ENCODE measurements around the gene SMAD5.
A peak's percentile ranks its signal among the peaks of the same experiment; 100 is the strongest.

SMAD5 gene

GRCh38 chr5:136192015-136192525 lies 59.4 kb downstream of the SMAD5 start:
- H4K91ac ChIP-seq (ENCODE audit: low read depth, low read length), result peak overlapping the region; percentile 53
- peak overlapping the region; percentile 18 for H3K14ac ChIP-seq (ENCODE audit: low read length)
- H2AFZ ChIP-seq (ENCODE audit: insufficient read depth, low read length, poor library complexity), result peak overlapping the region; percentile 48
- no peak overlapping the region for H2BK12ac ChIP-seq (ENCODE audit: low read length)
- H3K9me3 ChIP-seq (ENCODE audit: insufficient read depth, low read depth, low read length), result peaks cover 3% of the 10 kb centered on the region
- DNase-seq, result peak in 1 of 2 donors; percentile 7
- H3K4ac ChIP-seq (ENCODE audit: low read depth, low read length), result peak overlapping the region; percentile 30
- WGBS (ENCODE audit: extremely low coverage, insufficient coverage, insufficient read length), result no CpG with 5 or more reads among the region's 56 CpGs
- H3K4me1 ChIP-seq (ENCODE audit: control insufficient read depth in 1 of 2, insufficient read depth in 2 of 2, low read length in 2 of 2), result peaks cover 8 to 23% of the 10 kb centered on the region in 2 experiments
- H3K79me1 ChIP-seq (ENCODE audit: low read length), result peaks cover 3% of the 10 kb centered on the region
- H3K4me3 ChIP-seq (ENCODE audit: low read depth, low read length), result peak overlapping the region; percentile 64
- H3K79me2 ChIP-seq (ENCODE audit: control insufficient read depth, insufficient read depth, low read length, poor library complexity), result no peaks in the 10 kb centered on the region
- H3K27me3 ChIP-seq (ENCODE audit: insufficient read depth, low read length), result peaks cover 9% of the 10 kb centered on the region
- peak overlapping the region; percentile 83 for H3K4me2 ChIP-seq (ENCODE audit: low read length)
- H3K27ac ChIP-seq (ENCODE audit: low read depth, low read length), result no peak overlapping the region
- no peak overlapping the region for H3K23ac ChIP-seq (ENCODE audit: low read length)
- peaks cover 3 to 12% of the 10 kb centered on the region in 2 experiments for H3K36me3 ChIP-seq (ENCODE audit: control insufficient read depth in 1 of 2, insufficient read depth in 2 of 2, low read length in 2 of 2)
- peak overlapping the region; percentile 63 for H3K18ac ChIP-seq (ENCODE audit: low read length)
- no peak overlapping the region for H2BK5ac ChIP-seq (ENCODE audit: low read depth, low read length, poor library complexity)
- H2BK120ac ChIP-seq (ENCODE audit: insufficient read depth, low read length, poor library complexity), result no peak overlapping the region
- H4K8ac ChIP-seq (ENCODE audit: low read depth, low read length), result no peak overlapping the region
- no peak overlapping the region for H3K9ac ChIP-seq (ENCODE audit: low read length)
- no peak overlapping the region for H2AK5ac ChIP-seq (ENCODE audit: low read length)
- no peak overlapping the region for H4K12ac ChIP-seq (ENCODE audit: low read depth, low read length)

GRCh38 chr5:136192526-136193321 lies 60.1 kb downstream of the SMAD5 start, which contains the start of gene SMIM32:
Gene SMIM32, minus strand, starts transcription at chr5:136193162. Its CDS starts 638 bp downstream, at chr5:136192524.
- H3K4ac ChIP-seq (ENCODE audit: low read depth, low read length), result peak within 1 kb of the TSS; percentile 30
- H3K18ac ChIP-seq (ENCODE audit: low read length), result peak within 1 kb of the TSS; percentile 63
- DNase-seq, result peak in 1 of 2 donors; percentile 13
- no peaks in the 10 kb centered on the region for H3K79me2 ChIP-seq (ENCODE audit: control insufficient read depth, insufficient read depth, low read length, poor library complexity)
- peaks cover 8 to 23% of the 10 kb centered on the region in 2 experiments for H3K4me1 ChIP-seq (ENCODE audit: control insufficient read depth in 1 of 2, insufficient read depth in 2 of 2, low read length in 2 of 2)
- no peak within 1 kb of the TSS for H3K23ac ChIP-seq (ENCODE audit: low read length)
- peak within 1 kb of the TSS; percentile 83 for H3K4me2 ChIP-seq (ENCODE audit: low read length)
- peak within 1 kb of the TSS; percentile 27 for H2BK120ac ChIP-seq (ENCODE audit: insufficient read depth, low read length, poor library complexity)
- no peak within 1 kb of the TSS for H3K27ac ChIP-seq (ENCODE audit: low read depth, low read length)
- H2AK5ac ChIP-seq (ENCODE audit: low read length), result no peak within 1 kb of the TSS
- H3K9ac ChIP-seq (ENCODE audit: low read length), result peak within 1 kb of the TSS; percentile 1
- peaks cover 9% of the 10 kb centered on the region for H3K27me3 ChIP-seq (ENCODE audit: insufficient read depth, low read length)
- no peak within 1 kb of the TSS for H2BK12ac ChIP-seq (ENCODE audit: low read length)
- H2BK5ac ChIP-seq (ENCODE audit: low read depth, low read length, poor library complexity), result no peak within 1 kb of the TSS
- no peak within 1 kb of the TSS for H4K12ac ChIP-seq (ENCODE audit: low read depth, low read length)
- peak within 1 kb of the TSS; percentile 18 for H3K14ac ChIP-seq (ENCODE audit: low read length)
- WGBS (ENCODE audit: extremely low coverage, insufficient coverage, insufficient read length), result no CpG with 5 or more reads among the region's 81 CpGs
- peak within 1 kb of the TSS; percentile 53 for H4K91ac ChIP-seq (ENCODE audit: low read depth, low read length)
- peak within 1 kb of the TSS; percentile 64 for H3K4me3 ChIP-seq (ENCODE audit: low read depth, low read length)
- H2AFZ ChIP-seq (ENCODE audit: insufficient read depth, low read length, poor library complexity), result peak within 1 kb of the TSS; percentile 48
- peaks cover 3% of the 10 kb centered on the region for H3K79me1 ChIP-seq (ENCODE audit: low read length)
- peaks cover 3 to 10% of the 10 kb centered on the region in 2 experiments for H3K36me3 ChIP-seq (ENCODE audit: control insufficient read depth in 1 of 2, insufficient read depth in 2 of 2, low read length in 2 of 2)
- H3K9me3 ChIP-seq (ENCODE audit: insufficient read depth, low read depth, low read length), result peaks cover 3% of the 10 kb centered on the region
- H4K8ac ChIP-seq (ENCODE audit: low read depth, low read length), result no peak within 1 kb of the TSS

- Histone ChIP-seq H3K27me3 (ENCODE audit: insufficient read depth, low read length) (peaks cover 9% of the 10 kb centered on the region), H3K36me3 (ENCODE audit: control insufficient read depth in 1 of 2, insufficient read depth in 2 of 2, low read length in 2 of 2) (peaks cover 4 to 7% of the 10 kb centered on the region in 2 experiments), H4K8ac (ENCODE audit: low read depth, low read length) (no peak overlapping the region), H2AFZ (ENCODE audit: insufficient read depth, low read length, poor library complexity) (no peak overlapping the region), H3K4ac (ENCODE audit: low read depth, low read length) (no peak overlapping the region), H3K9ac (ENCODE audit: low read length) (no peak overlapping the region), H3K23ac (ENCODE audit: low read length) (no peak overlapping the region), H2BK12ac (ENCODE audit: low read length) (no peak overlapping the region), H3K79me2 (ENCODE audit: control insufficient read depth, insufficient read depth, low read length, poor library complexity) (no peaks in the 10 kb centered on the region), H3K4me2 (ENCODE audit: low read length) (peak overlapping the region; percentile 83), H3K18ac (ENCODE audit: low read length) (no peak overlapping the region), H3K79me1 (ENCODE audit: low read length) (peaks cover 3% of the 10 kb centered on the region), H4K12ac (ENCODE audit: low read depth, low read length) (no peak overlapping the region), H3K4me3 (ENCODE audit: low read depth, low read length) (peak overlapping the region; percentile 1), H3K9me3 (ENCODE audit: insufficient read depth, low read depth, low read length) (peaks cover 3% of the 10 kb centered on the region), H3K14ac (ENCODE audit: low read length) (no peak overlapping the region), H4K91ac (ENCODE audit: low read depth, low read length) (no peak overlapping the region), H2BK120ac (ENCODE audit: insufficient read depth, low read length, poor library complexity) (no peak overlapping the region), H3K4me1 (ENCODE audit: control insufficient read depth in 1 of 2, insufficient read depth in 2 of 2, low read length in 2 of 2) (peaks cover 8 to 23% of the 10 kb centered on the region in 2 experiments), H2AK5ac (ENCODE audit: low read length) (no peak overlapping the region), H3K27ac (ENCODE audit: low read depth, low read length) (no peak overlapping the region), H2BK5ac (ENCODE audit: low read depth, low read length, poor library complexity) (no peak overlapping the region)
- no CpG with 5 or more reads among the region's 18 CpGs for WGBS (ENCODE audit: extremely low coverage, insufficient coverage, insufficient read length)
- no peak for DNase-seq
These were observed 60.8 kb downstream of the SMAD5 start for GRCh38 chr5:136193322-136193935.

GRCh38 chr5:136194576-136194975 lies 61.9 kb downstream of the SMAD5 start:
- no peaks in the 10 kb centered on the region for H3K79me2 ChIP-seq (ENCODE audit: control insufficient read depth, insufficient read depth, low read length, poor library complexity)
- H3K14ac ChIP-seq (ENCODE audit: low read length), result no peak overlapping the region
- no peak overlapping the region for H3K18ac ChIP-seq (ENCODE audit: low read length)
- H4K12ac ChIP-seq (ENCODE audit: low read depth, low read length), result no peak overlapping the region
- H3K4ac ChIP-seq (ENCODE audit: low read depth, low read length), result no peak overlapping the region
- H2AK5ac ChIP-seq (ENCODE audit: low read length), result no peak overlapping the region
- H2BK5ac ChIP-seq (ENCODE audit: low read depth, low read length, poor library complexity), result no peak overlapping the region
- peaks cover 9% of the 10 kb centered on the region for H3K27me3 ChIP-seq (ENCODE audit: insufficient read depth, low read length)
- WGBS (ENCODE audit: extremely low coverage, insufficient coverage, insufficient read length), result no CpG with 5 or more reads among the region's 3 CpGs
- no peak overlapping the region for H3K23ac ChIP-seq (ENCODE audit: low read length)
- no peak overlapping the region for H3K4me2 ChIP-seq (ENCODE audit: low read length)
- no peak overlapping the region for H2BK120ac ChIP-seq (ENCODE audit: insufficient read depth, low read length, poor library complexity)
- H3K4me1 ChIP-seq (ENCODE audit: control insufficient read depth in 1 of 2, insufficient read depth in 2 of 2, low read length in 2 of 2), result peaks cover 8 to 23% of the 10 kb centered on the region in 2 experiments
- no peak overlapping the region for H3K9ac ChIP-seq (ENCODE audit: low read length)
- no peak for DNase-seq
- no peaks in the 10 kb centered on the region for H3K9me3 ChIP-seq (ENCODE audit: insufficient read depth, low read depth, low read length)
- peaks cover 1 to 2% of the 10 kb centered on the region in 2 experiments for H3K36me3 ChIP-seq (ENCODE audit: control insufficient read depth in 1 of 2, insufficient read depth in 2 of 2, low read length in 2 of 2)
- no peak overlapping the region for H4K8ac ChIP-seq (ENCODE audit: low read depth, low read length)
- H2BK12ac ChIP-seq (ENCODE audit: low read length), result no peak overlapping the region
- H4K91ac ChIP-seq (ENCODE audit: low read depth, low read length), result no peak overlapping the region
- no peak overlapping the region for H3K4me3 ChIP-seq (ENCODE audit: low read depth, low read length)
- H3K79me1 ChIP-seq (ENCODE audit: low read length), result peaks cover 3% of the 10 kb centered on the region
- no peak overlapping the region for H3K27ac ChIP-seq (ENCODE audit: low read depth, low read length)
- H2AFZ ChIP-seq (ENCODE audit: insufficient read depth, low read length, poor library complexity), result no peak overlapping the region

Measured in trophoblast cell (in vitro differentiated cells and primary cell).